GM21825 (cell line): ENCODE data around the gene ASPN.

Experiments
- ATAC-seq: cut with Tn5 transposase; IDR thresholded peaks from one replicate; pipeline ENCODE4 v1.9.1; 2021; ENCODE audit warnings: mild to moderate bottlenecking, moderate library complexity; ENCODE audit not compliant: unreplicated experiment

The ASPN gene

GRCh38 chr9:92482329-92482728 is at the start of gene ASPN:
ASPN (minus strand) TSS chr9:92482506.
- ATAC-seq, result no peak

GRCh38 chr9:92530893-92531292 is 48.6 kb upstream of the ASPN start:
- no peak for ATAC-seq

DNA sequence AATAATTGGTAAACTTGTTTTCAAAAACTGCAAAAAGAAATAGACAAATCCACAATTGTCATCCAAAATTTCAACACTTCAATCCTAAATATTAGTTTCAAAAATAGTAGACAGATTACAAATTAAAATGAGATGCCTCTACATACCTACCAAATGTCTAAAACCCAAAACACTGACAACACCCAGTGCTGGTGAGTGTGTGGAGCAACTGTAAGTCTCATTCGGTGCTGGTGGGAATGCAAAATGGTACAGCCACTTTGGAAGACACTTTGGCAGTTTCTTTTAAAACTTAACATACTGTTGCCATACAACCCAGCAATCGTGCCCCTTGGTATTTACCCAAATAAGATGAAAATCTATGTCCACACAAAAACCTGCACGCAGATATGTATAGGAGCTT is 46.8 kb upstream of the ASPN start:
- ATAC-seq, result no peak

DNA sequence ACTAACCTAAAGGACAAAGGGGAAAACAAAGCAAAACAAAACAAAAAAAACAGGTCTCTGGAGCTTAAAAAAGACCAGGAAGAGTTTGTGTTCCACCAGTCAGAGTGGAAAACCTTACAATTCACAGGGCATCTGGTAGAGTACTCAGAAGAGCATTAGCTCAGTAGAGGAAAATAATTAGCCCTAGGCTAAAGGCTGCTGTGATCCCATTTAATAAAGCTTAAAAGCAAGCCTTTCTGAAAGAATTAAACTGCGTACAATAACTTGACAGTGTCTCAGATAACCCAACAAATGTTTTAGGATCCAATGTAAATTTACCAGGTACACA is 46.2 kb upstream of the ASPN start:
- no peak for ATAC-seq

DNA sequence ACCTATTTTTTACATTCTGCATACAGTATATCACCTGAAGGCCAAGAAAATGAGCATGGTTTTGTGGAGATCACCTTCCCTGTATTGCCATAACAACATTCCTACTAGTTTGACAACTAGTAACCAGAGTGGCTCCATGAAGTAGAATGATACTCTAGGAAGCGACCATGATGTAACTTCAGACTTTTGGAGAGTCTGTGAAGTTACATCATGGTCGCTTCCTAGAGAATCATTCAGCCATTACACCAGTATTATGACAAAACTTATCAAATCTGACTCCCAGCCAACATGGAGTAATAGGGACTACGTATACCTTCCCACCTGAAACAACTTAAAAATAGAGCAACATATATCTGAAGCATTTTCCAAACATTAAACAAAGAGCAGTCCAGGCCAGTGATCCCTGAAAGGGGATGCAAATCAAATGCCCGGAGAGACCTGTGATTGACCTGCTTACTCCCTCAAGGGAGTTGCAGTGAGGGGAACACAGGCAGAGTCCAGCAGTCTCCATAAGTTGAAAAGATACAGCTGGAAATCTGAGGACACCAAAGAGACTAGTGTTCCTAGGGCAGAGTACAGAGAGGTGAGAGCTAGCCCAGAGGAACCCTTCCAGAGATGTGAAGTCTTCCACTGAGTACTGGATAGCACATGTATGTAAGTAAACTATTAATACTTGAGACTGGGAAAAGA is 45.7 kb upstream of the ASPN start:
- no peak for ATAC-seq

DNA sequence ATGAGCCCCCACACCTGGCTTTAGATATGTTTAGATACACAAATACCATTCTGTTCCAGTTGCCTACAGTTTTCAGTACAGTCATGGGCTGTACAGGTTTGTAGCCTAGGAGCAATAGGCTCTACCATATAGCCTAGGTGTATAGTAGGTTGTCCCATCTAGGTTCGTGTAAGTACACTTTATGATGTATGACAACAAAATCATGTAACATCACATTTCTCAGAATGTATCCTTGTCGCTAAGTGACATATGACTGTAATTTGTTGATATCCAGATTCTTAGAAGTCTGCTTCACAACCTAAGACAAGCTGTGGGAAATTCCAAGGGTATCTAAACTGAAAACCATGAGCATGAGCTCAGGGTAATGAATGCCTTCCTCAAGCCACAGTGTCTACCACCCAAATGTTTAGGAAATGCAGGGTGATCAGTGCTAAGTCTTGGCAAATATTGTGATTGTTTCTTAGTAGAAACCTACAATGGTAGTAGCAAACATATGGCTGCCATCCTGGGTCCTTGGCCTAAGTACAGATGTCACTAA is 45.1 kb upstream of the ASPN start:
- ATAC-seq, result no peak

DNA sequence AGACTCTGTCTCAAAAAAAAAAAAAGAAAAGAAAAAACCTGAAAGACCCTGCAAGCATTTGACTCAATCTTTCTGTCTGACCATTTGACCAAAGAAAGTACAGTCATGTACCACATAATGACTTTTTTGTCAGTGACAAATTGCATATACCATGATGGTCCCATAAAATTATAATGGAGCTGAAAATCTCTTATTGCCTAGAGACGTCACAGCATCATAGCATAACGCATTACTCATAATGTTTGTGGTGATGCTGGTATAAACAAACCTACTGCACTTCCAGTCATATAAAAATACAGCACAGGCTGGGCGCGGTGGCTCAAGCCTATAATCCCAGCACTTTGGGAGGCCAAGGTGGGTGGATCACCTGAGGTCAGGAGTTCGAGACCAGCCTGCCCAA is 43.0 kb upstream of the ASPN start:
- ATAC-seq, result no peak

GRCh38 chr9:92524881-92525280 is 42.6 kb upstream of the ASPN start:
- ATAC-seq, result no peak

GRCh38 chr9:92522983-92523970 is 41.0 kb upstream of the ASPN start:
- ATAC-seq, result no peak

GRCh38 chr9:92520837-92521236 is 38.5 kb upstream of the ASPN start:
- no peak for ATAC-seq

- no peak for ATAC-seq
These were observed 35.9 kb upstream of the ASPN start for GRCh38 chr9:92518199-92518598.

GRCh38 chr9:92517046-92517445 is 34.7 kb upstream of the ASPN start:
- no peak for ATAC-seq

DNA sequence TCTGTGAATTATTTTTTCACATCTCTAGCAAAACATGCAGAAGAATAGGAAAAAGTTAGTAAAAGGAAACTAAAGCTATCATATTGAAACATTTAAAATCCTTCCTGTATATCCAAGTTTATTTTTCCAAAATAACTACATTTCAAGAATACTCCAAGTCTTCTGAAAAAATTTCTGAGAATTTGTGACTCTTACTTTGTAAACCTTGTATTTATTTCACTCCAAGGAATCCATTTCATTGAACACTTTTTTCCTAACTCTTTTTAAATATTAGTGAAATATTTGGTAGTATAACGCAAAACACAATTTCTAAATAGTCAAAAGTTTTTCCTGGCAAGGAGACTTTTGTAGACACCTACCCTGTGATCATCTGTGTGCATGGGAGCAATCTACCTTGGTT is 34.2 kb upstream of the ASPN start:
- no peak for ATAC-seq

- ATAC-seq, result no peak
These were observed 32.3 kb upstream of the ASPN start for GRCh38 chr9:92514635-92515034.

DNA sequence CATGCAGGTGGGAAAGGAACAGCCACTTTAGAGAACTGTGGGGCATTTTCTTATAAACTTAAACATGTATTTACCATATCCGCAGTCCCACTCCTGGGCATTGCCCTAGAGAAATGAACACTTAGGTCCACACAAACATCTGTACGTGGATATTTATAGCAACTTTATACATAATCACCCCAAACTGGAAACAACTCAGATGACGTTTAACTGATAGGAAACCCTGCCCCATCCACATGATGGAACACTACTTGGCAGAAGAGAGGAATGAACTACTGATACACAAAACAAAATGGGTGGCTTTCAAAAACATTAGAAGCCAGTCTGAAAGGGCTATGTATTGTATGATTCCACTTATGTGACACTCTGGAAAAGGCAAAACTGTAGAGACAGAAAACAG is 31.0 kb upstream of the ASPN start:
- ATAC-seq, result no peak

DNA sequence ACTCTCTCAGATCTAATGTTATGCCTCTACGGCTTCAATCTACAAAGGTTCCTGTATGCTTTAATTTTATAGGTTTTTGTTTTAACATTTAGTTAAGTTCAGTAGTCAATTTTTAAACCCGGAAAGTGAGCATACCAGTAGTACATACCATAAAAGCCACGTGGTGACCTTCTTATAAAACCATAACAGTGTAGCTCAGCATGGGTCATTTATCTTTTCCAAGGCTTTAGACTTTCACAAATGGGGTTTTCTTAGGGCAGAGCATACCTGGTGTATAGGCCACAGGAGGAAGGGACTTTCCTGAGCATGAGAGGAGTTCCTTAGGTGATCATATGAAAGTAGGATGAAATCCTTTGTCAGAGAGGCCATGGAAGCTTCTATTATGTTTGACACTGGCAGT is 30.3 kb upstream of the ASPN start:
- ATAC-seq, result no peak

- no peak for ATAC-seq
These were observed 28.4 kb upstream of the ASPN start for GRCh38 chr9:92510747-92511146.

DNA sequence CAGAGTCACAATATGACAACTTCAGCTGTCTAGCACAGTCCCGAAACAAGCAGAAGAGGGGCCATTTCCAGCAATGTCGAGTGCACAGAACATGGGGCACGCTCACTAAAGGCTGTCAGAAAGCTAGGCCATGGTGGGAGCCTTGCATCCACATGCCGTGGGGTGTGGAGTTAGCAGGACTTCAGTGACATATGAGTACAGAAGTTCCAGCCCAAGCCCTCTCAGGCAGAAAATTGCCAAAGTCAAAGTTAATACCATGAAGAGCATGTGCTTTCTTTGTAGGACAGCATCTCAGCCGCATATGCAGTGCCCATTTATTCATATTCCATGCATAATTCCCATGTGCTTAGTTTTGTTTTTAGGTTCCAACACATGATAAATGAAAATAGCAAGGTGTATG is 26.7 kb upstream of the ASPN start:
- no peak for ATAC-seq

GRCh38 chr9:92508018-92508820 is 25.9 kb upstream of the ASPN start:
- ATAC-seq, result no peak

- no peak for ATAC-seq
These were observed 25.2 kb upstream of the ASPN start for GRCh38 chr9:92507496-92507895.

DNA sequence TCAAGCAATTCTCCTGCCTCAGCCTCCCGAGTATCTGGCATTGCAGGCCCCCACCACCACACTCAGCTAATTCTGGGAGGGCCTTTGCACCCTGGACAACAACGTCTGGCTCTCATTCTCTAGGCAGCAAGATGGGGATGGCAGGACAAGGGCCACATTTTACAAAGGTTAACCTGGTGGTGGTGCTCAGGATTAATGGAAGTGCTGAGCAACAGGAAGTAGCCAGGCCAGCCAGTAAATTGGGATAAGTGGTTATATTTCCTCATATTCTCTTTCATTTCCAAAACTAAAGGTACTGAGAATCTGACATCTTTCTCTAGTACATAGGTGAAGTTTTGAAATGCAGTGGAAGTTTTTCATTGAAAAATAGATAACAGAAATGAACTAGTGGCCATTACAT is 24.7 kb upstream of the ASPN start:
- ATAC-seq, result no peak
